A375 (cell line): ENCODE measurements around the gene DDX27. TPM values are rescaled to one million over a fixed set of nuclear protein-coding genes. Genes with fewer than 3 reads are reported as not detected.

ENCODE experiments used
- small RNA-seq: library from RNA; depleted of rRNA; stranded (forward); fragments of <200 nt; gene quantifications from one replicate; pipeline ENCODE3, GENCODE V24; 2014
- total RNA-seq: library from RNA; depleted of rRNA; stranded (reverse); fragments of >200 nt; shearing (Covaris generic); gene quantifications from 2 replicates; pipeline ENCODE4 v1.2.3, GENCODE V29; 2014; rRNA removed

DDX27 gene
- 82.5 and 84.0 TPM in 2 replicates for total RNA-seq

DNA sequence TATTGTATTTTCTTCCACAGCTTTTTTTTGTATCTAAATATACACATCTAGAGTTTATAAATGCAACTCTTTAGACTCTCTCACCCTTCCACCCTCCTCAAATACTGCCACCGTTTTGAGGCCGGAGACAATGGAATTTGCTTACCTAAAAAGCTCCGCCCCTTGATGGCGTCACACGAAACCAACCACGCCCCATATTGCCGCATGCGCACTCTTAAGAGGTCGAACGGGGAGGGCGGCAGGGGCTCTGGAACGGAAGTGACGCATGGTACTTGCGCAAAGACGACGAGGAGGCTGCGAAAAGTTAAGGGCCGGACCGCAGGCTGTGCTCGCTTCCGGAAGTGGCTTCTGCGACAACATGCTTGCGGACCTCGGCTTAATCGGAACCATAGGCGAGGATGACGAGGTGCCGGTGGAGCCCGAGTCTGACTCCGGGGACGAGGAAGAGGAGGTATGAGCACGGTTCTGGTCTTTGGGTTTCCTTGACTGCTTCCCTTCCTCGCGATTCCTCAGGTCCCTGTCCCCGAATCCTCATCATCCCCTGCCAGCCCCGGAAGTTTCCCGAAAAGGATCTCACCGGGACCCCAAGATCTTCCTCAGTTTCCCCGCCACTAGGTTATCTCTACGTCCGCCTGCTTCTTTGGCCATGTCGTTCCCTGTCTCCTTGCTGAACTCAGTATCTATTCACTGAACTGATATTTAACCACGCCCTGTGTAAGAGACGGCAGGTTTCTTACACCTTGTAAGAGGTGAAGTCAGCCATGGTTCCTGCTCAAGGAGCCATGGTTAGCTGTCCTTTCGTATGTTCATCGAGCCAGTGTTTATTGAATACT, at the start of gene DDX27:
Gene DDX27, plus strand, starts transcription at position 326 of the 833 bp plus-strand sequence. Its CDS starts 33 bp downstream, at position 359.

GRCh38 chr20:49187851-49188641, 31.2 kb upstream of the DDX27 start, which contains the start of gene STAU1:
Gene STAU1 (minus strand): TSS chr20:49188334. CDS start chr20:49166201, 22,133 bp downstream.

DNA sequence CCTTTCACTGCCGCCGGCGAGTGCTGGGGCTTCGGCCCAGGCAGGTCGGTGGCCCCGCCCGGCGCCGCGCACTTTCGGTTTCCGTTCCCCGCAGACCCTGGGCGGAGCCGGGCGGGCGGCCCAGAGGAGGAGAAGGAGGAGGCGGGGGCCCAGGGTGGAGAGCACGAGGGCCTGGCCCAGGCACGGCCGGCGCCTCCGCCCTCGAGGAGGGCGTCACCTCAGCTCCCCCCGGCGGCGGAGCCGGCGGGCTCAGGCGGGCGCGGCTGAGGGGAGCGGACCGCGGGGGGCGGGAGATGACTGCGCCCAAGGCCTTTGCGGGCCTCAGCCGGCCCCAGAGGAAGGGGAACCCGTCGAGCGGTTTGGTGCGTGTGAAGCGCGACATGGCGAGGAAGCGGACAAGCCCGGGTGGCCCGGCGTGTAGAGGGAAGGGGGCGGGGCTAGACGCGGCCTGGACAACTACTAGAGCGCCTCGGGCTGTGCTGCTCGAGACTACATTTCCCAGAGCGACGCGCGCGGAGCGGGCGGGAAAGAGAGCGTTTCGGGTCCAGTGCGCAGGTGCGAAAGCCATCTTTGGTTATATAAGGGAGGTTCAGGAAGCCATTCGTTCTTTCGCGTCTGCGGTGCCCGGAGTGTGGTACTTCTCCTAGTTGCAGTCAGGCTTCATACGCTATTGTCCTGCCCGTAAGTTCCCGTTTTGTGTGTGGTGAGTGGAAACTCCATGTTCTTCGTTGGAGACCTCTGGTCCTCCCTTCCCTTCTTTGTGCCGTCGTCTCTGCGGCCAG, 59.0 kb downstream of the DDX27 start, which contains the start of gene ZNFX1:
Gene ZNFX1, minus strand, starts transcription at position 22 of the 782 bp plus-strand sequence. CDS start 2,218 bp downstream, outside the sequence.

Small RNA genes within 50 kb of the gene (small RNA-seq; reads per million reads assigned to genes)
- 11,542 reads per million, percentile 100 among the genes with 10 or more reads in this experiment for gene SNORD12B
- gene SNORD12C, result 2,507 reads per million, percentile 99 among the genes with 10 or more reads in this experiment

Other genes starting within 250 kb of the DDX27 start
- gene CSE1L, start 173.1 kb upstream of the DDX27 start, total RNA-seq, result 147 TPM in 2 replicates
- 69.0 and 70.2 TPM in 2 replicates for gene STAU1, start 31.1 kb upstream of the DDX27 start, total RNA-seq
- gene ZNFX1, start 58.6 kb downstream of the DDX27 start, total RNA-seq, result 19.8 and 20.1 TPM in 2 replicates